Memory B cell (primary cell): ENCODE measurements around the gene CTBP2.

Experiments
- ATAC-seq: fragments of 150-1000 bp; cut with Tn5 transposase; 2 replicates; pipeline ENCODE4 v1.10.0; 2021; ENCODE audit warnings: low read depth, mild to moderate bottlenecking, moderate library complexity
- DNase-seq, 2 donors: peaks; one replicate each; pipeline ENCODE4 v3.0.0; 2022; ENCODE audit warnings: low spot score in 2 of 2
- H3K27ac Mint-ChIP-seq: one replicate; pipeline ENCODE4 v1.8.0; 2022; ENCODE audit warnings: mild to moderate bottlenecking, moderate library complexity, mixed read lengths
- H3K27me3 Mint-ChIP-seq: one replicate; pipeline ENCODE4 v1.8.0; 2022; ENCODE audit warnings: mixed read lengths
- H3K36me3 Mint-ChIP-seq: one replicate; pipeline ENCODE4 v1.8.0; 2022; ENCODE audit warnings: mild to moderate bottlenecking, mixed read lengths
- H3K4me1 Mint-ChIP-seq: one replicate; pipeline ENCODE4 v1.8.0; 2022; ENCODE audit warnings: mixed read lengths
- H3K4me3 Mint-ChIP-seq: one replicate; pipeline ENCODE4 v1.8.0; 2022; ENCODE audit warnings: mild to moderate bottlenecking, moderate library complexity, mixed read lengths
- H3K9me3 Mint-ChIP-seq: one replicate; pipeline ENCODE4 v1.8.0; 2022; ENCODE audit warnings: mixed read lengths

Gene CTBP2

DNA sequence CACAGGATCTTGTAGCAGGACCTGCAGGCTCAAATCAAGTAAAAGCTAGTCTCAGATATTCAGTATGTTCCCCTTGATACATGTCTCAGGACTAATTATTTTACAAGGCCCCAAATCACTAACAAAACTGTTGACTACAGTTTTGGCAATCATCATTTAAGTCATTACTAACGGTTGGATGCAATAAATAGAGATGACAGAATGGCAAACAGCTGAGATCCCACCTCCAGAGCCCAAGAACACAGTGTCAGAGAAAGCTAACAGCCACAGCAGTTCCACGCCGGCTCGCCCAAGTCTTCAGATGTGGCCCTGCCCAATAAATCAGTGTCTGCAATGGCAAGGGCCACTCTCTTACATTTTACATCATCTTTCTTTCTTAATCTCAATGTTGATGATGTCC is 87.6 kb downstream of the CTBP2 start:
- DNase-seq: no peak
- H3K27me3 Mint-ChIP-seq: peaks cover 28% of the 10 kb centered on the region
- H3K9me3 Mint-ChIP-seq: no peaks in the 10 kb centered on the region
- no peak overlapping the region for H3K27ac Mint-ChIP-seq
- H3K4me1 Mint-ChIP-seq: no peaks in the 10 kb centered on the region
- H3K4me3 Mint-ChIP-seq: no peak overlapping the region
- ATAC-seq: no peak
- H3K36me3 Mint-ChIP-seq: no peaks in the 10 kb centered on the region

DNA sequence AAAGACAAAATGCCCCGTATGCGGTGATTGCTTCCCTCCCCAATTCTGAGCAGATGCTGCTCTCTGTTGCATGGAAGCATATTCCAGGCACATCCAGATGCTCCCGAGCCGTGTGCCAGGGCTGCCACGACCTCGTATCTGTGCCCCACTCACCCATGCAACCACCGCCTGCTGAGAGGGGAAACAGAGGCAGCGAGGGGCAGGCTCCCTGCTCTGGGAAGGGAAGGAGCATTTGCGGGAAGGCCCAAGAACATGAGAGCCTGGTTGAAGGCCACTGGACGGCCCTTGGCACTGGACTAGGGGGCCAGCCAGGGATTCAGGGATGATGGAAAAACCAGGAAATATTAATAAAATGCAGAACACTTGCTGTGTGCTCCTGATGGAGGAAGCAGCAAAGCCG is 89.4 kb downstream of the CTBP2 start:
- Mint-ChIP-seq H3K36me3 (no peaks in the 10 kb centered on the region), H3K27me3 (peaks cover 33% of the 10 kb centered on the region), H3K27ac (no peak overlapping the region), H3K4me1 (no peaks in the 10 kb centered on the region), H3K9me3 (peaks cover 1% of the 10 kb centered on the region), H3K4me3 (no peak overlapping the region)
- ATAC-seq (no peak), DNase-seq (no peak)

DNA sequence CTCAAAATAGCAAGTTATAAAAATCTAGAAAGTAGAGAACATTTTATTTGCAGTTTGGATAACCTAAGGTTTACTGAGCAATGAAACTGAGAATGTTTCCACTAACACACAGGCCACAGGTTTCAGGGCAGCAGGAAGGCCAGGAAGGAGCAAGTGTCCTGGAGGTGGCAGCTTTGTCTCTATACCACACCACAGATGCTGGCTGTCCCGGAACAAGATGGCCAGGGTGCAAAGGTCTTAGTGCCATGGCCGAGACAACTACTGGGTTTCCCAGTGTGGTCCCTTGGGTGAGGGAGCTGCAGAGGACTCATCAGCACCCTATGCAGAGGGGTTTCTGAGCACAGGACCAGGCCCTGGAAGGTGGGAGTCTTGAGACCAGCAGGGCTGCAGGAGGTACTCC is 92.0 kb downstream of the CTBP2 start:
- Mint-ChIP-seq H3K4me1 (peaks cover 12% of the 10 kb centered on the region), H3K27ac (no peak overlapping the region), H3K36me3 (peaks cover 2% of the 10 kb centered on the region), H3K4me3 (no peak overlapping the region), H3K27me3 (peaks cover 32% of the 10 kb centered on the region), H3K9me3 (peaks cover 3% of the 10 kb centered on the region)
- DNase-seq (no peak), ATAC-seq (no peak)

DNA sequence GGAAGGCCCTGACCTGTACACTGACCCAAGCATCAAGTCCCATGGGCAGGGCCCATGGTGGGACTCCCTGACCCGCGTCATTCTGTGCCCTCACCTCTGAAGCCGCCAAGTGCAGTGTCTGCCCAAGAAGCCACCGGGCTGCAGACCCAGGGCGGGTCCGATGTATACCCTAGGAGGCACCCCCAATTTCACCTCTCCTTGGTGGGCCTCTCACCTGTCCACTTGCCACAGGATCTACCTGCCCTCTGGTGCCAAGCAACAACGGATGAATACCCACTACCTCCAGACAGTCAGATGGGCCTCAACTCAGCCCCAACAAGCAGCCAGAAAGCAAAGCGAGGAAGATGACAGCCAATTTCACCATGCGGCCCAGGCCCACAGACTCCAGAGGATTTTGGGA is 92.6 kb downstream of the CTBP2 start:
- ATAC-seq (no peak), DNase-seq (no peak)
- Mint-ChIP-seq H3K4me1 (peaks cover 12% of the 10 kb centered on the region), H3K4me3 (no peak overlapping the region), H3K27ac (no peak overlapping the region), H3K27me3 (peaks cover 31% of the 10 kb centered on the region), H3K36me3 (peaks cover 2% of the 10 kb centered on the region), H3K9me3 (peaks cover 3% of the 10 kb centered on the region)

DNA sequence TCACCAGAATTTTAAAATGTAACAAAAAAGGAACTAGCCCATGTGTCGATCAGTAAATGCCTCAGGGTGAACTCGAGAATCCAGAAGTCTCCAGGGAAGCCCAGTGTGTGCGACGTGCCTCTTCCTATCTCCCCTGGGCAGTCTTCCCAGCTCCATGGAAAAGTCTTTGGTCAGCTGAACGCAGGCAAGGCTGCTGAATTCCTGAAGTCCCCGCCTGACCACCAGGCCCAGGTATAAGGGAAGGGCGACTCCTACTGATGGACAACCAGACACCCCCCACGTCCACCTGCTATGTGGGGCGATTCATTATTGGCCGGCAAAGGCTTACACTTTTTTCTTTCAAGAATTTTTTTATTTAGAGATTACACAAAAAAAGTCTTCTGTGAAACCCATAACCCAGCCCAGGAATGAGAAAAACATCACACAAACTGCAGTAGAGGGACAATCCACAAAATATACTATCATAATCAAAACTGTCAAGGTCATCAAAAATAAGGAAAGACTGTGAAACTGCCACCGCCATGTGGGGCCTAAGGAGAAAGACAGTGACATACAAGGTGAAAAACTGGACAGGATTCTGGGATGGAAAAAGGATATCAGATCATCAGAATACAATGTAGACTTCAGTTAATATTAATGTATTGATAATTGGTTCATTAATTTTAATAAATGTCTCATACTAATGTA is 93.5 kb downstream of the CTBP2 start:
- Mint-ChIP-seq H3K27me3 (peaks cover 32% of the 10 kb centered on the region), H3K9me3 (peaks cover 3% of the 10 kb centered on the region), H3K4me3 (no peak overlapping the region), H3K4me1 (peaks cover 13% of the 10 kb centered on the region), H3K36me3 (peaks cover 2% of the 10 kb centered on the region), H3K27ac (no peak overlapping the region)
- ATAC-seq (no peak), DNase-seq (no peak)

DNA sequence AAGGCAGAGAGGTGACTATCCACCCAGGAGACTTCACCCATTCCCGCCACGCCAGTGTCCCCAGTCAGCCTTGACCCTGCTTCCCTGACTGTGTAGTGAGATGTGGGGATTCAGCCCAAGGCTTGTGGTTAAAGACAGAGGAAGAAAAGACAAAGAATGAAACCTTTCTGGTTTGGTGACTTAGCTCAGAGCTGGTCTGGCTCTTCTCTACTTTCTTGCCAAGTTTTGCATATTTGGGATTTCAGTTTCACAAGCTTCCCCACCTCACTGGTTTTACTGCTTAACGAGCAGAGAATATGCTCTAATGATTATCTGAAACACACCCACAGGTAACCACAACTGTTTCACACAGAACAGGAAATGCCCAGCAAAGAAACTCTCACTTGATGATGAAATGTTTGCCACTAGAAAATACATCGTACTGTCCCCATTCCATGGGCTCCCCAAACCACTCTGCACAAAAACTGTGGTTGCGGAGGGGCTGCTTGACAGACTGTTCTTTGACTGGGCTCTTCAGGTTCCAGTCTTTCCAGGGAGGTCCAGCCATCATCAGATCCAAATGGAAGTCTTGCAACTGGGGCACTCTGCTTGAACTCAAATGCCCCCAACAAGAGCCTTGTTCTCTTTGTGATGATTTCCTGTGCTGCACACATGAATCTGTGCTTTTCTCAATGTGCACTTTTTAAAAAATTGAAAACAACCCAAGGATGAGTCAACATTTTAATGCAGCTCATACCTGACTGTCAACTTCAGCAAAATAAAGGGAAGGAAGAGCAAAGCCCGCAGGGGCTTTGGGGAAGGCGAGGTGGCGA is 95.5 kb downstream of the CTBP2 start:
- Mint-ChIP-seq H3K4me3 (peak overlapping the region; percentile 8), H3K4me1 (peaks cover 22% of the 10 kb centered on the region), H3K36me3 (peaks cover 2% of the 10 kb centered on the region), H3K27ac (no peak overlapping the region), H3K9me3 (peaks cover 3% of the 10 kb centered on the region), H3K27me3 (peaks cover 37% of the 10 kb centered on the region)
- DNase-seq: peak in 1 of 2 donors; percentile 26
- peak; percentile 90 for ATAC-seq

DNA sequence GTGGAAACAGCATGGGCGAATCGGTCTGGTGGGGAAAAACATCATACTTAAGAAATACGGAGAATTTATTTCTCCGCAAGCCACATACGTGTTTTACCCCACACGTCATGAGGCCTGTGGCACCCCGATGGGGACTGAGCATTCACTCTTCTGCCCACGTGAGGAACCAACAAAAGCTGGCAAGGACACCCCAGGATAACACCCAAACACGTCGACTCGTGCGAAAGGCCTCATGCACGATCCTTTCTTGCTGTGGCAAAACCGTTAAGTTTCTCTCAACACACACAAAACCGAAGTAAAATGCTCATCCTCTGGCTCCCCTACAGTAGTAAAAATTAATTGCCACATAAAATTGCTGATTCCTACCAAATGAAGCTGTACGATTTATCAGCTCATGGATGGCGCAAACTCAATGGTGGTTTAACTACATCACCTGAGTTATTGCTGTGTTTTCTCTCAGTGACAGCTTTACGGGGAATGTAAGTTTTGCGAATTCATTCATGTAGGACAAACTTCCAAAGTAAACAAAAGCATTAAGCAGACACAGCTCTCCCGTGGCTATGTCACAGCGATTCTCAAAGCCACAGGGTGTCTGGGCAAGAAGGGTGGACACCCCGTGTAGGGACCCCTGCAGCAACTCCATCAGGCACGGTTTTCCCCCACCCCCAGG is 97.0 kb downstream of the CTBP2 start:
- H3K4me1 Mint-ChIP-seq: peaks cover 22% of the 10 kb centered on the region
- peaks cover 3% of the 10 kb centered on the region for H3K9me3 Mint-ChIP-seq
- H3K27me3 Mint-ChIP-seq: peaks cover 41% of the 10 kb centered on the region
- DNase-seq (no peak), ATAC-seq (no peak)
- peaks cover 2% of the 10 kb centered on the region for H3K36me3 Mint-ChIP-seq
- no peak overlapping the region for H3K27ac Mint-ChIP-seq
- no peak overlapping the region for H3K4me3 Mint-ChIP-seq

DNA sequence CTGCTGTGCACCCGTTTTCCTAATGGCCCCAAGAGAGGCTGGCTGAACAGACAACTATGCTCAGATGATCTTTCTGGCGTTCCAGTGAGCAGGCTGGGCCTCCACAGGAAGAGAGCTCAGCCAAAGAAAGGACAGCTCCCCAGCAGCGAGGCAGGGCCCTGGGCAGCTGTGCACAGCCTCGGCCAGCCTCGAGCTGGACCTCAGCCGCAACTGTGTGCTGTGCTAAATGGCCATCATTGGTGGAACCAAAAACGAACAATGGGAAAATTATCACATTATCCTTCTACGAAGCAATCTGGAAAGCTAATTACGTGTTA is 97.5 kb downstream of the CTBP2 start:
- no peak for ATAC-seq
- Mint-ChIP-seq H3K9me3 (peaks cover 3% of the 10 kb centered on the region), H3K27ac (no peak overlapping the region), H3K36me3 (peaks cover 2% of the 10 kb centered on the region), H3K4me1 (peaks cover 22% of the 10 kb centered on the region), H3K4me3 (no peak overlapping the region), H3K27me3 (peaks cover 40% of the 10 kb centered on the region)
- DNase-seq: no peak

DNA sequence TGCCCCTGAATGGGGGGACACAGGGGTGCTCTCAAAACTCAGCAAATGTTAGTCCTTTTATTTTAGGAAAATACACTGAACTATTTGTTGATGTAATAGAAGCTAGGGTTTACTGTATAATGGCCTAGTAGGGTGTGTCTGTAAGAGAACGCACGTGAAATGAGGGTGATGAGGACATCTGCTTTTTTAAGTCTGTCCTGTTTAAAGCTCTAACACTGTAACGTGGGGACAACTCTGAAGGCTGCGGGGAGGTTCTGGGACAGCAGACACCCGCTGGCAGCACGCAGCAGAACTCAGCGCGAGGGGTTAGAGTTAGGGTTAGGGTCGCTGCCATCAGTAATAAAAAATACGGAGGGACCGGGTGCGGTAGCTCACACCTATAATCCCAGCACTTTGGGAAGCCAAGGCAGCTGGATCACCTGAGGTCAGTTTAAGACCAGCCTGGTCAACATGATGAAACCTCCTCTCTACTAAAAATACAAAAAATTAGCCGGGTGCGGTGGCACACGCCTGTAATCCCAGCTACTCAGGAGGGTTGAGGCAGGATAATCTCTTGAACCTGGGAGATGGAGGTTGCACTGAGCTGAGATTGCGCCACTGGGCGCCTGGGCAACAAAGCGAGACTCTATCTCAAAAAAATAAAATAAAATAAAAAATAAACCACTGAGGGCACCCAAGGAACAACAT is 98.0 kb downstream of the CTBP2 start:
- Mint-ChIP-seq H3K4me1 (peaks cover 22% of the 10 kb centered on the region), H3K36me3 (peaks cover 2% of the 10 kb centered on the region), H3K4me3 (no peak overlapping the region), H3K27me3 (peaks cover 37% of the 10 kb centered on the region), H3K9me3 (peaks cover 3% of the 10 kb centered on the region), H3K27ac (no peak overlapping the region)
- DNase-seq: no peak
- no peak for ATAC-seq

DNA sequence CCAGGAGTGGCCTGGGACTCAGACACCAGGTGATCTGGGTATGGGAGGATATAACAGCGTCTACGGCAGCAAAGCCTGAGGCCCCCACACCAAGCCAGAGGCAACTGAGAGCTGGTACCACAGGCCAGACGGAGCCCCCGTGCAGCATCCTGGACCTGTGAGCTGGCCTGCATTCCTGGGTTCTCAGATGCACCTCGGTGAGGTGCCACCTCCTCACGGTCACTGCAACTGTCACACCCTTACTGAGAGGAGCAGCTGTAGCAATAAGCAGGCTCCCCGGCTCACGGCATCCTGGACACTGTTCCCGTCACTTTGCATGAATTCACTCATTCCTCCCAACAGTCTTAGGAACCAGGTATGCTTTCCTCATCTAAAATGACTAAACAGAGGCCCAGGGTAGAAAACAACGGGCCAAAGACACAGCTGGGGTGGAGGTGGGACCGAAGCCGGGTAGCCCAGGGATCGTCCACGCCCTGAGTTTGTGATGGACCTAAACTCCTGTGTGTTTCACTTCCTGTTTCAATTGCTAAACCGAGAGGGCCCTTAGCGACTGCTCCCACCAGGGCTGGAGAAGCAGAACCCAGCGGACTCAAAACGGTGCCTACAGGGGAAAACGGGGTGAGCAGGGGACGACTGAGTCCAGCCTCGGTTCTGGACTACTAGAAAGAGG is 98.7 kb downstream of the CTBP2 start:
- Mint-ChIP-seq H3K4me1 (peaks cover 22% of the 10 kb centered on the region), H3K27me3 (peaks cover 41% of the 10 kb centered on the region)

DNA sequence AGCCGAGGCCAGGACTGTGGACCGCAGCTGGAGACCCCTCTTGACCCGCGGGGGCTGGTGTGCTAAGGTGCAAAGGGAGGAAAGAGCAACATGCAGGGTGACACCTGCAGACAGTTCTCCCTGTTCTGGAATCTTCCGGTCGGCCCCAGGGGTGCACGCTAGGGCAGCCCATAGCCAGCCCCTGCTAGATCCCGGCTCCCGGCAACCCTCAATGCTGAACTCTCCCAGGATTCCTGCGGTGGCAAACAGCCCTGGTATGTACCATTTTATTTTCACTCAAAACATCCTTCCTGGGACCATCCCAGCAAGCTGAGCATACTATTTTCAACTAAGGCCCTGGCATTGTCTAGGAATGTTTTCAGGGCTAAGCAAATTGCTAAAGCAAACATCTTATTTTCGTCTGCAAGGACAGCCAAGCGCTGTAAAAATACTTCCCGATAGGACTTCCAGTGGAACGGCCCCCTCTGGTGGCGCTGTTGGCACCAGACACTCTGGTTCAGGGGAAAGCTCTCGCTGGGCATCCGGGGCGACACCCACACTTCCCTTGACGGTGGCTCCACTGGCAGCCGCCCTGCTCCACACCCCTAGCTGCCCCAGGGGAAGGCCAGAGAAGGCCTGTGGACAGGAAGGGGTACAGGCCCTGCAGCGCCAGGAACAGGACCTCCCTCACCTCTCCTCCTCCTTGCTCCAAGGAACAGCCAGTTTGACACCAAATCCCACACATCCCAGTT is 99.4 kb downstream of the CTBP2 start:
- H3K36me3 Mint-ChIP-seq: peaks cover 2% of the 10 kb centered on the region
- no peak overlapping the region for H3K27ac Mint-ChIP-seq
- H3K9me3 Mint-ChIP-seq: peaks cover 2% of the 10 kb centered on the region
- H3K4me3 Mint-ChIP-seq: no peak overlapping the region
- H3K27me3 Mint-ChIP-seq: peaks cover 36% of the 10 kb centered on the region
- H3K4me1 Mint-ChIP-seq: peaks cover 22% of the 10 kb centered on the region
- ATAC-seq (no peak), DNase-seq (no peak)

More for the DNA sequence above, 98.7 kb downstream of the CTBP2 start:
- H3K4me3 Mint-ChIP-seq: no peak overlapping the region
- H3K27ac Mint-ChIP-seq: no peak overlapping the region
- peaks cover 2% of the 10 kb centered on the region for H3K36me3 Mint-ChIP-seq
- DNase-seq (no peak), ATAC-seq (no peak)
- peaks cover 3% of the 10 kb centered on the region for H3K9me3 Mint-ChIP-seq

DNA sequence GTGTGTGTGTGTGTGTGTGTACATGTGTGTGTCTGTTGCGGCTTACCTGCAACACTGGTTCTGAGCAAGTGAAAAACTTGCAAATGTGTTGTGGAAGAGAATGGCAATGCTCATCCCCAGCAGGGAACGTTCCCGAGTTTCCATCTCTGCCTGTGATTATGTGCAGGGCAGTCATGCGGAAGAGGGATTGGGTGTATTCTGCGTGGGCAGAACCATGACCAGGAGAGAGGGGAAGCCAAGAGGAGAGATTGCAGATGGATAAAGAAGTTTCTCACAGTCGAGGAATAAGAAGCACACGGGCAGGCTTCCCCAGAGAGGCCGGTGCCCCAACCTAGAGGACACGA is 99.9 kb downstream of the CTBP2 start:
- DNase-seq (no peak), ATAC-seq (no peak)
- Mint-ChIP-seq H3K27ac (no peak overlapping the region), H3K4me3 (no peak overlapping the region), H3K36me3 (peaks cover 2% of the 10 kb centered on the region), H3K9me3 (peaks cover 2% of the 10 kb centered on the region), H3K4me1 (peaks cover 22% of the 10 kb centered on the region), H3K27me3 (peaks cover 38% of the 10 kb centered on the region)

DNA sequence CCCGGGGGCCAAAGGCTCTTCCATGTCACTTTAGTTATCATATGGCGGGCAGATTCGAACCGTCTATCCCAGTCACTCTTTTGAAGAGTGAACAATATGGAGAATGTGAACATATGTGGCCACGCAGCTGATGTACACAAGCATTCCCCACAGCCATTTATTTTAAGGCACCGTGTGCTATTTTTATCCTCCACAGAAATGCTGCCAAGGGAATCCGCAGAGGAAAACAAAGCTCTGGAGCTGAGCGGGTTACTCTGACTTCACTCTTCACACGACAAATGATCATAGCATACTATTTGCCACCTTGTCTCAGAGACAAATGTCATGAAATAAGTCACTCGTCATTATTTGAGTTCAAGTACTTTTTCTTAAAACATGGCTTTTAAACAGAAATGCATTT is 100.3 kb downstream of the CTBP2 start:
- ATAC-seq: no peak
- Mint-ChIP-seq H3K4me1 (peaks cover 19% of the 10 kb centered on the region), H3K4me3 (no peak overlapping the region), H3K9me3 (no peaks in the 10 kb centered on the region), H3K27ac (no peak overlapping the region), H3K36me3 (no peaks in the 10 kb centered on the region), H3K27me3 (peaks cover 38% of the 10 kb centered on the region)
- no peak for DNase-seq
